ENCODE data around the gene MARK3. TPM values are rescaled to one million over a fixed set of nuclear protein-coding genes. Genes with fewer than 3 reads are reported as not detected.
A peak's percentile ranks its signal among the peaks of the same experiment; 100 is the strongest.

The MARK3 gene
- total and polyA plus RNA-seq, 2 of the 13 experiments (the other 11 are each of a cell fraction or from before 2014, with no cell fraction given): 47.7 to 56.6 TPM

GRCh38 chr14:103518422-103519042, 133.3 kb downstream of the MARK3 start (continued):
- TF ChIP-seq PATZ1 (CRISPR knock-in tag; IDR thresholded peaks at IDR 0.05): peak; percentile 97
- no peak for TF ChIP-seq MED13 (CRISPR knock-in tag; IDR thresholded peaks at IDR 0.05)
- TF ChIP-seq POGZ (CRISPR knock-in tag; IDR thresholded peaks at IDR 0.05): no peak
- TF ChIP-seq ZNF784 (CRISPR knock-in tag; IDR thresholded peaks at IDR 0.05; ENCODE audit: borderline replicate concordance): no peak
- TF ChIP-seq ARID2 (CRISPR knock-in tag; IDR thresholded peaks at IDR 0.05; ENCODE audit: borderline replicate concordance): no peak
- no peak for TF ChIP-seq MED1 (CRISPR knock-in tag; IDR thresholded peaks at IDR 0.05)
- no peak for TF ChIP-seq ZNF777 (CRISPR knock-in tag; IDR thresholded peaks at IDR 0.05)
- TF ChIP-seq CCAR2 (optimal IDR thresholded peaks at IDR 0.05; ENCODE audit: low read depth, low read length): no peak
- no peak for TF ChIP-seq NR2C2 (CRISPR knock-in tag; IDR thresholded peaks at IDR 0.05; ENCODE audit: borderline replicate concordance)
- TF ChIP-seq PHF20 (CRISPR knock-in tag; IDR thresholded peaks at IDR 0.05): no peak
- no peak for TF ChIP-seq STAT5B (CRISPR knock-in tag; IDR thresholded peaks at IDR 0.05)
- TF ChIP-seq NFRKB (IDR thresholded peaks at IDR 0.05): no peak
- no peak for TF ChIP-seq MAF1 (CRISPR knock-in tag; IDR thresholded peaks at IDR 0.05; ENCODE audit: borderline replicate concordance)
- TF ChIP-seq ZNF17 (CRISPR knock-in tag; IDR thresholded peaks at IDR 0.05): no peak
- TF ChIP-seq HIVEP1 (CRISPR knock-in tag; IDR thresholded peaks at IDR 0.05): 0 out of 2 replicates have a peak, but pooled peaks have one; percentile 21
- TF ChIP-seq ZNF598 (CRISPR knock-in tag; IDR thresholded peaks at IDR 0.05; ENCODE audit: borderline replicate concordance): no peak
- TF ChIP-seq DNMT1 (CRISPR knock-in tag; IDR thresholded peaks at IDR 0.05): no peak
- no peak for TF ChIP-seq ZNF549 (CRISPR knock-in tag; IDR thresholded peaks at IDR 0.05)
- no peak for TF ChIP-seq HBP1 (CRISPR knock-in tag; IDR thresholded peaks at IDR 0.05; ENCODE audit: low read depth)
- no peak for TF ChIP-seq ZNF704 (CRISPR knock-in tag; IDR thresholded peaks at IDR 0.05; ENCODE audit: borderline replicate concordance)
- no peak for TF ChIP-seq TCF12 (IDR thresholded peaks at IDR 0.05)
- no peak for TF ChIP-seq TCF12 (CRISPR knock-in tag; IDR thresholded peaks at IDR 0.05)
- no peak for TF ChIP-seq NFE2L1 (CRISPR knock-in tag; IDR thresholded peaks at IDR 0.05; ENCODE audit: borderline replicate concordance)
- TF ChIP-seq ZNF317 (CRISPR knock-in tag; IDR thresholded peaks at IDR 0.05): no peak
- TF ChIP-seq WIZ (CRISPR knock-in tag; IDR thresholded peaks at IDR 0.05): no peak
- TF ChIP-seq ZNF75D (CRISPR knock-in tag; IDR thresholded peaks at IDR 0.05; ENCODE audit: borderline replicate concordance): no peak
- TF ChIP-seq ZNF543 (CRISPR knock-in tag; IDR thresholded peaks at IDR 0.05): no peak
- TF ChIP-seq KDM6A (CRISPR knock-in tag; IDR thresholded peaks at IDR 0.05; ENCODE audit: low read depth): no peak
- no peak for TF ChIP-seq ZSCAN22 (CRISPR knock-in tag; IDR thresholded peaks at IDR 0.05)
